CD4-positive, alpha-beta T cell treated with Interleukin-15 for 1 hour (primary cell): ENCODE data around the gene ANKRD44.

Experiments
- DNase-seq: peaks from one replicate; pipeline ENCODE4 v3.0.0-alpha.2; 2020

Gene ANKRD44

DNA sequence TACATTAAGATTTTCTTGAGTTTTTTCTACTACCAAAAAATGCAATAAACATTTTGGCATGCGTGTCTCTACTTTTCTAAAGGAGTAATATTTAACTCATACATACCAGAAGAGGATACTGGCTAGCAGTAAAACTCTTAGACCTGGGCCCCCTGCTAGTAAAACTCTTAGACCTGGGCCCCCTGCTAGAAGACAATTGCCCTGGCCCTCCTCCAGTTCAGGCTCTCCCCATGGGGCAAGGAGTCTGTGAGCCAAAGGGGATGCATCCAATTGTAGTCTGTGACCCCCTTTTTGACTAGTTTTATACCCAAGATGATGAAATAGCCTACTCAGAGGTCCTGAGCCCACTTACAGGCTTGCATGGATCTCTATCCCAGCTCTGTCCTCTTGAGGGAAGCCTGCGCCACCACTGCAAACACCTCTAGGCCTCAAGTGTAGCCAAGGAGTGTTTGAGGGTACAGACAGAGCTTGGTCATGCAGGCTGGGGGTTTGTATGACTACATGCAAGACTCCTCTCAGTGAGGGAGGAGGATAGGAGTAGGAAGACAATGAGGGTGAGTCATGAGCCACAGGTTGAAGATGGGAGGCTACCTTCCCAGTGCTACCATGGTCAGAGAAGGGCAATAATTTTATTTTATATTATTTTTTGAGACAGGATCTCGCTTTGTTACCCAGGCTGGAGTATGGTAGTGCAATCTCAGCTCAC lies 338.9 kb downstream of the ANKRD44 start:
- no peak for DNase-seq

DNA sequence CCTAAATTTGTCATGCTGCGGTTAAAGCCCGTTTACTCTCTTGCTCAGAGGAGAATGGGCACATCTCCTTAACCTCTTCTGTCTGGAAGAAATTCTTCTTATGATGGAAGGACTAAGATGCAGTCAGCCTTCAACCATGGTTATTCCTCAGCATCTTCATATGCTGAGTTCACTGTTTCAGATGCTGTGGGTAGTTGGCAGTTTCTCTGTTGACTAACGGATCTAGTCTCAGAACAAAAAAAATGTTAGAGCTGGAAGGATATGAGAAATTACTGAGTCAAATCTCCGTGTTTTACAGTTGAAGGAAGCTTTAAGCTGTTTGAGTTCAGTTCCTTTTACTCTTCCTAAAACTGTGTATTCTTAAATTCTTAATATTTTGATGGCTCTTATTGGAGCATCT lies 340.5 kb downstream of the ANKRD44 start:
- no peak for DNase-seq

DNA sequence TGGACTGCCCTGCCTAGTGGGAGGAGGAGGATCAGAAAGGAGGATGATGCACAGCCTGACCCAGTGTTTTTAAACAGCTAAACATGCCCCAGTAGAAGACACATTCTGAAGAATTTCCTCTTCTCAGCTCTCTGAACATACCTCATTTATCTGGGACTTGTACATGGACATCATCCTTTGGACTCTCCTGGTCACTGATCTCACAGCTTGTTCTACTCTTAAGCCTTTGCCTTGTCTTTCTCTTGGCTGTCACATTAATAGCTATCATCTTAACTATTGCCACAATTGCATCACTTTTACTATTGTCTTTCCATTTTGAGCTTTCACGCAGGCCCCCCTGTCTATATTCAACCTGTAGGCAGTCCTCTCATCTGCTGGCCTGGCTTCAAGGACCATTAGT lies 342.1 kb downstream of the ANKRD44 start:
- DNase-seq = no peak

DNA sequence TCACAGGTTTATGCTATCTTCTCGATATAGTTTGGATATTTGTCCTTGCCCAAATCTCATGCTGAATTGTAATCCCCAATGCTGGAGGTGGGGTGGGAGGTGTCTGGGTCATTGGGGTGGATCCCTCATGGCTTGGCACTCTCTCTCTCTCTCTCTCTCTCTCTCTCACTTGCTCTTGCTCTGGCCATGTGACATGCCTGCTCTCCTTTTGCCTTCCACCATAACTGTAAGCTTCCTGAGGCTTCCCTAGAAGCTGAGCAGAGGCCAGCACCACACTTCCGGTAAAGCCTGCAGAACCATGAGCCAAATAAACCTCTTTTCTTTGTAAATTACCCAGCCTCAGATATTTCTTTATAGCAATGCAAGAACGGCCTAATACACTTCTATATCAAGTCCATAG lies 342.8 kb downstream of the ANKRD44 start:
- DNase-seq = no peak

DNA sequence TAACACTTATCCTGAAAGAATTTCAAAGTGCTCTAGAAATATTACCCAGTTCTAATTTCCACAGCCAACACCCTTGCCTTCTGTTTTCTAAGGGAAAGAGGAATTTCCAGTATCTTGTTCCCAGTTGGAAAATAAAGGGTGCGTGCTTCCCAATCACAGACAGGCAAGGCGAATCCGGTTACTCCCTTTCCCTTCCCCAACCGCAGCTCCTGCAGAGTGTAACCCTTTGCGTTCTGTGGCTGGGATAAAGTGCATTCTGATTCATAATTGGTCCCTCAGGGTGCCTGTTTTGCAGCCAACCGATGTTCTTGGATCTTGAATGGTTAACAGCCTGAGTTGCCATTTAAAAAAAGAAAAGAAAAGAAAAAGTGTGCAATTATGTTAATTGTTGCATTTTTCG lies 343.5 kb downstream of the ANKRD44 start:
- DNase-seq = no peak

DNA sequence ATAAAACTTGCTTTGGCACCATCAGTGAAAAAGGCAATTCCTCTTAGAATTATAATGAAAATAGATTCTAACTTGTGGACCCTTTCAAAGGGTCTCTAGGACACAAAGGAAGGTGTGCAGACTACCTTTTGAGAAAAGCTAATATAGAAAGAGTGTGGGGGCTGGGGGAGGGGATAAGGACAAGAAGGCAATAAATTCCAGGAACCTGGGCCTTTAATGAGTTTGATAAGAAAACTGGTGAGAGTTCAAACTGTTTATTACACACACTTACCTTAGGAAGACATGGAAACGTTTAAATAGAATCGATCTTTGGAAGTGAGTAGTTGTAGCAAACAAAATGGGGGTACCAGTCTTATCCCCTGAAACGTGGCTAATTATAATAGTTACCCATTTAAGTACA lies 344.5 kb downstream of the ANKRD44 start:
- no peak for DNase-seq

DNA sequence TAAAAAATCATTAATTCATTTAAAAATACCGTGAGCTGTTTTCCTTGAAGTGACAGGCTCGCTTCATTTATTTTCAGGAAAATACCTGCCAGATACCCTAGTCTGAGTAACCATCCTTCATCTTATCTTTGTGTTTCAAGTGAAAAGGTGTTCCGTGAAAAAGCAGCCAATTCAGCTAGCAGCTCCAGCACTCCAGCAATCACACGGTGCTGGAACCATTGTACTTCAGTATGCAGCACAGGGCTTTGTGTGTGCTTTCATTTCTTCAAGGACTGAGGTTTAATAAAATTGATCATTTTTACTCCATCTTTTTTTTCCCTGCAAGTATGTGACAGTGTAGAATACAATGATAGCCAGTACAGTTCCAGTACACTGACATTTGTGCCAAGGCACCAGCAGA lies 344.9 kb downstream of the ANKRD44 start:
- DNase-seq = no peak

DNA sequence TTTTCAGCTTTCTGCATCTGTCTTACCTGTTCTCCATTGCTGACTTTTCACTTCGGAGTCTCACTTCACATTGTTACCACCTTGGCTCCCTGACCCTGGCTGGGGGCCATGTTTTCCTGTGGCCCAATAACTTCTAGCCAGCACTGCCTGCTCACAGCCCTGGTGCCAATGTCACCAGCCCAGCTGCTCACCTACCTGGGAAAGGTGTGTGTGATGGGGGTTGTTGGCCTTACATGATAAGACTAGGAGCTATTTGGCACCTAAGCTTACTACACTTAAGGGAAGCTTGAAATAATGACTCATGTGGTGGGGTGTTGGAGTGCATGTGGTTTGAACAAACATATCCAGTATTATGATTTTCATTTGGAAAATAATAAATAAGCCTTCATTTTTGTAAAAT lies 346.6 kb downstream of the ANKRD44 start:
- no peak for DNase-seq

DNA sequence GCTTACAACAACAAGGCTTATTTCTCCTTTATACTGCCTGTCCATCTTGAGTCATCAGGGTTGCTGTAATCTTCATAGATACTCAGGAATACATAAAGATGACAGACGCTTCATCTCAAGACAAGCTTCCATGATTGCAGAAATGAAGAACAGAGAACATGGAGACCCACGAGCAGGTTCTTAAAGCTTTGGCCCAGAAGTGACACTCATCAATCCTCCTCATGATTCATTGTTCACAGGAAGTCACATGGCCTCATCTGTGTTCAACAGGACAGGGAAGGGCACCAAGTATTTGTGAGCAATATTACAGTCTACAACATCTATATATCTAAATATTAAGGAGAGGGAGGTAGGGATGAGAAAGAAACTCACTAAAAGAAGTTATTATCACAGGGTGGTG lies 347.5 kb downstream of the ANKRD44 start:
- DNase-seq = no peak

DNA sequence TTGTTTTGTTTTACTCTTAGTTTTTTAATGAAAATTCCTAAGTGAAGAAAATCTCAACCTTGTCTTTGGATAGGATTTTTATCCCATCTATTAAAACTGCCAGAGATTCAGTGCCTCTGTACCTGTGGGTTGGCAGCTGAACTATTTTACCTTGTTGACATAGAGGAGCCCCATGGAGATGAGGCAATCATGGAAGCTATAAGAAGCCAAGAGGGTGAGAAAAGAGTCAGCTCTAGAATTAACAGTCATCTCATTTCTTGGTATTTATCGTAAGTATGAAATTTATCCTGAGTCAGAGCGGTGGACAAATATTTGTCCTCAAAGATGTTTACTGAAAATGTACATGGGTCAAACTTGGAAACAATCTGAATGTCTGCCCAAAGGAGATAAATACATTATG lies 348.3 kb downstream of the ANKRD44 start:
- DNase-seq = no peak

DNA sequence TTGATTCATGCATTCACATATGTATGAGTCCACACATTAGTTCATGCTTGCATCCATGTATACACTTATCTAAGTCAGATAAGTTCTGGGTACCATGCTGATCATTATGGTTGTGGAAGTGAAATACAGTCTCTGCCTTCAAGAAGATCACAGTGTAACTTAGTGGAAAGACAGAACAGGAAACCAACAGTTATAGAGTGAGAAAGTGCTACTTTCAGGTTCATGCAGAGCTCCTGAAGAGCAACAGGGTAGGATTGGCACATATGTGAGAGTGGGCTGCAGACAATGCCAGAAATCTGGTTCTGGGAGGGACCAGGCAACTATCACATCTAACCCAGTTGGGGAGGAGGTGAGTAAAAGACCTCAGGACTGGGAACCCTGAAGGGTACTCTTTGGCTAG lies 348.7 kb downstream of the ANKRD44 start:
- DNase-seq = no peak

DNA sequence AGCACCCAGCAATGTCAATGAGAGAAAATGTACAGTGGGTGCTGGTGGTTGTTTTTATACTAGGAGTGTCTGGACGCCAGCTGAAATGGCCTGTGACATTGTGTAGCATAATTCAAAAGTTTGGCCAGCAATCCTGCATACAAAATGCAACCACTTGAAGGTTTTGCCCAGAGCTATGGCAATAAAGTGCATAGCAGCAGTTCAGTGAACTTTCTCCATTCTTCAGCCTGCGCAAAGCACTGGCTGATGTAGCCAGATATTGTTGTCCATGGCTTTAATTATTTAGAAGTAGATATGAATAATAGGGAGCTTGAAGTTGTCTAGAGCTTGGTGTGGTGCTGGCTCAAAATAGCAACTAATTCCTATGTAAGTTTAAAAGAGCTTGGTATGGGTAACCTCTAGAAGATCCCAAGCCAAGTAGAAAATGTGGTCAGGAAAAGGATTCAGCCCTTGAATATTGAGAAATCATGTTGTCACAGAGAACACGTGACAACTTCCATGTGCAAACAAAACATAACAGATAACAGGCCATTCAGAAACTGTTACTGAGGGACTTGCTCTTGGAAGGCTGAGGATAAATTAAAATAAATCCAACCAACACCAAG lies 350.7 kb downstream of the ANKRD44 start:
- DNase-seq = no peak

DNA sequence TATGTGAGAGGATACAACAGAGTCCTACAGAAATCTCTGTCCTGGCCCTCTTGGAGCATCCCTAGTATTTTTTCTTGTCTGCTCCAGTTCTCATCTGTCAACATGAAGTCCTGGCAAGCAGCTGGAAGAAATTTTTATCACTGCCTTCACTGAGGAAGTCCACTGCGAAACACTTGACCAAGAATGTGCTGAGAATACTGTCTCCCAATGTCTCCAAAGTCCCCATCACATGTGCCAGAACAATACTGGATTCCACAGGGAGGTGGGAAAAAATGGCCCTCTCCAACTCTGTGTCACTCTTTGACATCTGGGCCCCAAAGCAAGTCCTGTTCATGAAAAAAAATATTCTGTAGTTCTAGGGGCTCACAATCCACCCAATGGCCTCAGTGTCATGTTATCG lies 351.3 kb downstream of the ANKRD44 start:
- no peak for DNase-seq

DNA sequence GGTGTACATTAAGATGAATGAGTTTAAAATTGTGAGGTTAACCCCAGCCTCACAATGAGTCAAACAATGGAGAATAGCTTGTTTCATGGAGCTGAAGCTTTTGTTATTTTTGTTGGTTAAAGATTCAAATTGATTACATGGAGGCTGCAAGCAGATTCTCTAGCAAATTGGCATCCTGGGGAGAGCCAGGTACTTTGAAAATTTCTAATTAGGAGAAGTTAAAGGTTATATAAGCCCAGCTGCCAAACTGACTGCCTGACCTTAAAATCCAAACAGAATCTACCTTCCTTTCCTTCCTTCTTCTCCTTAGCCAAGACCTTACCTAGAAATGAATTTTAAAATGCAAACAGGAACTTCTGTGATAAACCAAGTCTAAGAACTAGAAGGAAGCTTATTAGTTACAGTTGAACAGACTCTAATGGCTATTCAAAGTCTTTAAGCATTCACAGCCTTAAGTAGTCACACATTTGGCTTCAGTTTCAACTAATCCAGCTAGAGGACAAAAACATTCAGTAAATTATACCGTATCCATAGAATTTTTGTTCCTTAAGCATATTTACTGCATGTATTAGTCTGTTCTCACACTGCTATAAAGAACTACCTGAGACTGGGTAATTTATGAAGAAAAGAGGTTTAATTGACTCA lies 352.6 kb downstream of the ANKRD44 start:
- DNase-seq = no peak

DNA sequence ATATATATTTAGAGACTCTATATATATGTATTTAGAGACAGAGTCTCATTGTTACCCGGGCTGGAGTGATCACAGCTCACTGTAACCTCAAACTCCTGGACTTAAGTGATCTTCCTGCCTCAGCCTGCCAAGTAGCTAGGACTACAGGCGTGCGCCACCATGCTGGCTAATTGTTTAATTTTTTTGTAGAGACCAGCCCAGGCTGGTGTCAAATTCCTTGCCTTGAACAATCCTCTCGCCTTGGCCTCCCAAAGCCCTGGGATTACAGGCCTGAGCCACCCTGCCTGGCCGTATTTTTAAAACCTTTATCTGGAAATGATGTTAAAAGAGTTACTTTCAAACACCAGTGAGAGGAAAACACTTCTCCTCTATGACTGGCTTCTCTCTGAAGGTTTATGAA lies 353.1 kb downstream of the ANKRD44 start:
- DNase-seq = no peak

DNA sequence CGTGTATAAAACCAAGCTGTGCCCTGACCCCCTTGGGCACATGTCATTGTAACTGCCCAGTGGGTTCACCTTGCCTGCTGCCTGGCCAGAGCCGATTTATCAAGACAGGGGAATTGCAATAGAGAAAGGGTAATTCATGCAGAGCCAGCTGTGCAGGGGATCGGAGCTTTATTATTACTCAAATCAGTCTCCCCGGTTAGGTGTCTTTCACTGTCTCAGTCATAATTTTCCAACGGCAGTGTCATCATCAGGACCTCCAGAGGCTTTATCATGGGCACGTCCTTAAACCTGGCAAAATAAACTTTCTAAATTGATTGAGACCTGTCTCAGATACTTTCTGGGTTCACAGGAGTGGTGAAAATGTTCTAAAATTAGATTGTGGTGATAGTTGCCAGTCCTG lies 354.5 kb downstream of the ANKRD44 start:
- no peak for DNase-seq

DNA sequence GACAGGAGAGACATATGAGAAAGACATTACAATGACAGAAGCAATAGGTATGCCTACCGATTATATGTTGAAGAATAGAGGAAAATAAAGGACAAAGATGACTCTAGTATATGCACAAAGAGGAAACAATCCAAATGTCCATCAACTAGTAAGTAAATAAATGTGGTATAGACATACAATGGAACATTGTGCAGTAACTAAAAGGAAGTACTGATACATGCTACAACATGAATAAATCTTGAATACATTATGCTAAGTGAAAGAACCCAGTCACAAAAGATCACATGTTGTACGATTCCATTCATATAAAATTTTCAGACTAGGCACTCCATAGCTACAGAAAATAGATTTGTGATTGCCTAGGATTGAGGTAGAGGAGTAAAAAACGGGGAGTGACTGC lies 355.5 kb downstream of the ANKRD44 start:
- DNase-seq = no peak

DNA sequence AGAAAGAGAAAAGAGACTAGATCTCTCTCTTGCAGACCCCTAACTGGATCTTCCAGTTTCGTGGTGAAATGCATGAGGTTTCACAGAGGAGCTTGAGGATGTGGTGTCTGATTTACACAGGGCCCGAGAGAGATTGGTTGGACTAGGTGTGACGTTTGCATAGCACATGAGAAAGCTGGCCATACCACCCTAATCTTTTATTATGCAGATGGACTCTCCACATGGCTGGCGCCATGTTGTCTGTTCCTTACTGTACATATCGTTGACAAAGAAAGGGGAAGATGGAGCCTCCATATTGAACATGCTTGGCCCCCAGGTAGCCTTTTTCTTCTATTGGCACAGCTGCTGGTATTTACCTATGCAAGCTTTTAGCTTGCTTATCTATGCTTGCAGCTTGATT lies 356.6 kb downstream of the ANKRD44 start:
- no peak for DNase-seq

DNA sequence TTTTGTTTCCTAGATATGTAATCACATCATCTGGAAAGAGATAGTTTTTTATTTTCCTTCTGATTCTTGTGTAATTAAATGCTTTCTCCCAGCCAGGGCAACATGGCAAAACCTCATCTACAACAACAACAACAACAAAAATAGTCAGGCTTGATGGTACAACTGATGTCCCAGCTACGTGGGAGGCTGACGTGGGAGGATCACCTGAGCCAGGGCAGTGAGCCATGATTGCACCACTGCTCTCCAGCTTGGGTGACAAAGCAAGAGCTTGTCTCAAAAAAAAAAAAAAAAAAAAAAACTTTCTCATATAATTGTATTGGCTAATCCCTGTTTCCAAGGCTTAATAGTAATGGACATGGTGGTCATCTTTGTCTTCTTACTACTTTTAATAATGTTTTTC lies 357.6 kb downstream of the ANKRD44 start:
- DNase-seq = no peak

DNA sequence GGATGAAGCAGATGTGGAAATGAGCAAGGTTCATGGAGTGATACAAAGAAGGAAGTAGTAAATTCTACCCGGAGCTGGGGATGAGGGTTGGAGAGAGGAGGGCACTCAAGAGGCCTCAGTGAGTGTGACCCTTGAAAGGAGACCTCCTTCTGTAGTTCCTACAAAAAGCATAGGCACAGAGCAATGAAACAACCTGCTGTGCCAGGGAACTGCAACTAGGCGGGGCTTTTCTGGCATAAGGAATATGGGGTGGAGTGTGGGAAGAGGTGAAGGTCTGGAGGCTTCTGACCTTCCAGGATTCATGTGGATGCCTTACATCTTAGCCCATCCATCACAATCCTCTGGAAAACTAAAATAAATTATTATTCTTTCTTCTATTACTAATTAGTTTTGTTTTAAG lies 358.6 kb downstream of the ANKRD44 start:
- DNase-seq = no peak

DNA sequence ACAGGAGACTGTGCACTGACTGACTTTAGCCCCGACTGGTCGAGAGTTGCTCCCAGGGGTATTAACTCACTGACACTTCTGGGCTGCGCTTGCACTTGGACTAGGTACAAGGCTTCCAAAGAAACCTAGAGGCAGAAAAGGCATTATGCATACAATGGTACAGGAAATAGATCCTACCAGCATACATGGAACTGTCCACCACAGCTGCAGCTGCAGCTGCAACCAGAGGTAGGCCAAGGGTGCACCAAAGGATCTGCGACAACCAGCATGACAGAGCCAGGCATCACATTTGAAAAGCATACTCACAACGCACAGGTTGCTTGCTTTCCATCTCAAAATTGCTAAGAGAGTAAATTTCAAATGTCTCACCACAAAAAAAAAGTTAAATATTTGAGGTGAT lies 361.5 kb downstream of the ANKRD44 start:
- DNase-seq = no peak

DNA sequence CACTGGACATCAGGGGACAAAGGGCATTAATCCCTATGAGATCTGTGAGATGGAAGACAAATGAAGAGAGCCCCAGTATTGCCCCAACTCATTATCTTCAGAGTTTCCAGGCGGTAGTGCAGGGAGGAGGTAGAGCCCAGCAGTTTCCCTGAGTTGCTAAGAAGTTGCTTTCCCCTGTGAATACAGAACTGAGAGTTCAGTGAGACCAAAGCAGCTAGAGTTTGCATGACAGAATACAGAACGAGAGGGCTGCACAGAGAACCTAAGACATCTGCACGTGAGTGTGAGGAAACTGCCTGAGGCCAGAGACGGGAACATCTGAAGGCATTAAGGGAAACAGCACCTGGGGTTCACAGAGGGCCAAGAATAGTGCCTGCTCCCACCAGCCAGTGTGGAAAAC lies 366.0 kb downstream of the ANKRD44 start:
- DNase-seq = no peak

DNA sequence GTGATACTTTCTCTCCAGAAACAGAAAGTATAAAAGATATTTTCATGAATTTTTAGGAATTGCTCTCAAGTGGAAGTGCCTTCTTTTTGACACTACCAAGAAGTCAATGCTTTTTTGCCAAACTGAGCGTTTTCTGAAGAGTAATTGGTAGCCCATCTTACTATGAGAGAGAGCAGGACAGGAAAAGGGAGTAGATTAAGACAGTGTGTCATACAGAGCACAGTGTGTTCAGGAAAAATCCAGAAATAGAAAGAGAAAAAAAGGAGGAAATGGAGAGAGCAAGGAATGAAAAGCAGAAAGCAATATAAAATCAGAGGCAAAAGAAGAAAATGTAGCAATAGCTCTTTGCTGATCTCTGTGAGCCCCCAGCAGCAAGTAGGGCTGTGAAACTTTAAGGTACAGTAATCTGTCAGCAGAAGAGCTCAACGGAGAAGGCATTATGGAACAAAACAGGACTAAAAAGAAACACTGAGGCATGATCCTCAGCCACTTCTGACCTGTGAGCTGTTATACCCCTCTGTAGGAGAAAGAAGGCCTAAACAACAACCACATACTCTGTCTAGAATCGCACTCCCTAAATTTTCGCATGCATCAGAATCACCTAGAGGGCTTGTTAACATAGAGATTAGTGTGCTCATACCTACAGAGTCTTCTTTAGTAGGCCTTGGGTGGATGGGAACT lies 369.0 kb downstream of the ANKRD44 start:
- DNase-seq = no peak

DNA sequence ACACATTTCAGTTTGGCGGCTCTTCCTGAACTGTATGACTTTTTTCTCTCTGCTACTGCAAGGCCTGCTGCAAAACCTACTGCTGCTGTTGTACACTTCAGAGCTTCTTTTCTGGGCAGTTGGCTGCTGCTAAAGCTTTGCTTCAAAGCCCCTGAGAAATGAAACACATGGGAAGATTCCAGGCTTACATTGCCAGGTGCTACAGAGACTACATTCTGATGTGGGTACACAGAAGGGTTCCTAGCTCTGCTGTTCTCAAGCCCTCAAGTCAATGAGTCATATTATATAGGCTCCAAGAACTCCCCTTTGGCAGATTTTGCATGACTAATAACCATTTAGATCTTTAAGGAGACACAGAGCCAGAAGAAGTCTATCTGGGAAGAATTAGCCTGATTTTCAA lies 371.2 kb downstream of the ANKRD44 start:
- no peak for DNase-seq
